Measurements from ENCODE around the gene WNT9B.

DNA sequence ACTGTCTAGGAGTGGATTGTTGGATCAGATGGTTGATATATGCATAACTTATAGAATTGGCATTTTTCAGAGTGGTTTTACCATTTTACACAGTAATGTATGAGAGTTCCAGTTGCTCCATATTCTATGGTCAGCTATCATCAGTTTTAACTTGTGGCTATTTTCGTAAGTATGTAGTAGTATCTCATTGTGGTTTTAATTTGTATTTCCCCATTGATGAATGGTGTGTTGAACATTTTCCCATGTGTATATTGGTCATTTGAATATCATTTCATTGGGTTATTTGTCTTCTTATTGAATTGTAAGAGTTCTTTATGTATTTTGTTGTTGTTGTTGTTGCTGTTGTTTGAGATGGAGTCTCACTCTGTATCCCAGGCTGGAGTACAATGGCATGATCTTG lies 6.2 kb downstream of the WNT9B start:
- TF ChIP-seq CTCF (conservative IDR thresholded peaks at IDR 0.05; ENCODE audit: low read depth, low read length) (no peak), EZH2 (IDR thresholded peaks at IDR 0.05; ENCODE audit: low read length, unreplicated experiment) (no peak), EZH2phosphoT487 (IDR thresholded peaks at IDR 0.05; ENCODE audit: borderline replicate concordance, low read length) (no peak)
